HL-60 (cell line): ENCODE data around the gene TEX22.

Experiments
- REST ChIP-seq: IDR thresholded peaks from 2 replicates; pipeline ENCODE4 v1.6.1; 2012; ENCODE audit warnings: low read depth; ENCODE audit not compliant: insufficient replicate concordance
- TF ChIP-seq, protein P1 (sequence below): IDR thresholded peaks from one replicate; pipeline ENCODE4 v1.5.1; 2011; ENCODE audit warnings: low read length, control low read depth, inconsistent platforms; ENCODE audit not compliant: insufficient read depth

- TF ChIP-seq, protein P1, sequence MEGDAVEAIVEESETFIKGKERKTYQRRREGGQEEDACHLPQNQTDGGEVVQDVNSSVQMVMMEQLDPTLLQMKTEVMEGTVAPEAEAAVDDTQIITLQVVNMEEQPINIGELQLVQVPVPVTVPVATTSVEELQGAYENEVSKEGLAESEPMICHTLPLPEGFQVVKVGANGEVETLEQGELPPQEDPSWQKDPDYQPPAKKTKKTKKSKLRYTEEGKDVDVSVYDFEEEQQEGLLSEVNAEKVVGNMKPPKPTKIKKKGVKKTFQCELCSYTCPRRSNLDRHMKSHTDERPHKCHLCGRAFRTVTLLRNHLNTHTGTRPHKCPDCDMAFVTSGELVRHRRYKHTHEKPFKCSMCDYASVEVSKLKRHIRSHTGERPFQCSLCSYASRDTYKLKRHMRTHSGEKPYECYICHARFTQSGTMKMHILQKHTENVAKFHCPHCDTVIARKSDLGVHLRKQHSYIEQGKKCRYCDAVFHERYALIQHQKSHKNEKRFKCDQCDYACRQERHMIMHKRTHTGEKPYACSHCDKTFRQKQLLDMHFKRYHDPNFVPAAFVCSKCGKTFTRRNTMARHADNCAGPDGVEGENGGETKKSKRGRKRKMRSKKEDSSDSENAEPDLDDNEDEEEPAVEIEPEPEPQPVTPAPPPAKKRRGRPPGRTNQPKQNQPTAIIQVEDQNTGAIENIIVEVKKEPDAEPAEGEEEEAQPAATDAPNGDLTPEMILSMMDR: no peak
- TF ChIP-seq REST: no peak
These were observed 20.7 kb upstream of the TEX22 start for GRCh38 chr14:105377555-105378182.
